HG02938 (cell line): Measurements from ENCODE around the gene GLIS2.

Source experiments
- ATAC-seq: cut with Tn5 transposase; IDR thresholded peaks from one replicate; pipeline ENCODE4 v1.9.1; 2021; ENCODE audit warnings: mild to moderate bottlenecking, moderate library complexity; ENCODE audit not compliant: unreplicated experiment

Gene GLIS2

DNA sequence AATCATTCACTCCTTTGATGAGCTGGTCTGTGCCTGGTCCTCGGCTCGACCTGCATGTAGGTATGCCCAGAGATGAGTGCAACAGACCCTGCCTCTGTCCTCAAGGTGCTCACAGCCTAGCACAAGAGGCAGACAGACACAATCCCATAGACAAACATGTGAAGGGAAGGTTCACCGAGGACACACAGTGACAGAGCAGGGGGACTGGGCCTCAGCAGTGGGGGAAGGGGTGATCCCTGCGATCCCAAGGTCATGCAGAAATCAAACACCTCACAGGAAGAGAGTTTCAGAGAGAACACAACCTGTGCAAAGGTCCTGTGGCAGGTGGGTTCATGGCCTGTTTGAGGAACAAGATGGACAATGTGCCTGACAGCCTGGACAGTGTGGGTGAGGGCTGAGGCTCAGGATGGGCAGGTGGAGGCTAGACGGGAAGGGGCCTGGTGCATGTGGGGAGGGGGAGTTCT is 51.6 kb downstream of the GLIS2 start:
- ATAC-seq = no peak

- no peak for ATAC-seq
Observed at GRCh38 chr16:4369007-4369733, 53.3 kb downstream of the GLIS2 start.

DNA sequence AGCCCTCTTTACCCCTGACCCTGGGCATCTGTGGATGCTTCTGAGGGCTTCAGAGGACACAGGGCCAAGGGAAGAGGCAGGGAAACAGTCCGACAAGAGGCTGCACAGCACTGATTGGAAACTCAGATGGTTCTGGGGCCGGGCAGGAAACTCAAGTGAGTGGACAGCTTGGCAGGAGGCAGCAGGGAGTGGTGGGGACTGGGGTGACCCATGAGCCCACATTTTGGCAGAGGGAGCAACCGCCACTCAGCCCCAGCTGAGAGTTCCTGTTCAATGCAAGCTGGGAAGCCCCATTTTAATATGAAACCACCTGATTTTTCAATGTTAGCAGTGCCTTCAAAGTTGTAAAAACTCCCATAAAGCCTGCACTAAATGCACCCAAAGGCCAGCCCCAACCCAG is 54.3 kb downstream of the GLIS2 start:
- no peak for ATAC-seq

GRCh38 chr16:4370570-4371356 is 54.9 kb downstream of the GLIS2 start:
- no peak for ATAC-seq

DNA sequence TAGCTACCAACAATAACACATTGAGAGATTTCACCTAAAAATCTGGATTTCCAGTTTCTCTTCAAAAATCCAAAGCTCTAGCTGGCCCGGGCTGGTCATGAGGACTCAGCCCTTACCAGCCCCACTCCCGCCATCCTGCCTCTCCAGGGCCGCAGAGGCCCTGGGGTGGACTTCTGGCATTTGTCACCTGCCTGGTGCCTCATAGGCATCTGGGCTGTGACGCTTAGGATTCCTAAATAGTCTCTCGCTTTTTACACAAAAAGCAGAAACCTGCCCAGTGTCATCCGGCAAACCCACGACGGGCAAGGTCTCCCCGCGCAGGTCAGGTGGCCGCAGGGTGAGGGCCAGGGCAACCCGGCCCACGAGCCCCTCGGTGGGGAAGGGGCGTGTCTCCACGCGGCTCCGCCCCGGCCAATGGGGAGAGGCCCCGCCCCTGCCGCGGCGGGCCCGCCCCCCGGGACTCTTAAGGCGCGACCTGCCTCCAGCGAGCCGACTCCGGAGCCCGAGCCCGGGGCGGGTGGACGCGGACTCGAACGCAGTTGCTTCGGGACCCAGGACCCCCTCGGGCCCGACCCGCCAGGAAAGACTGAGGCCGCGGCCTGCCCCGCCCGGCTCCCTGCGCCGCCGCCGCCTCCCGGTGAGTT is 55.6 kb downstream of the GLIS2 start, which contains the start of gene VASN:
Gene VASN, plus strand, starts transcription at position 492 of the 644 bp plus-strand sequence. CDS start 9,030 bp downstream, outside the sequence.
- ATAC-seq = no peak

DNA sequence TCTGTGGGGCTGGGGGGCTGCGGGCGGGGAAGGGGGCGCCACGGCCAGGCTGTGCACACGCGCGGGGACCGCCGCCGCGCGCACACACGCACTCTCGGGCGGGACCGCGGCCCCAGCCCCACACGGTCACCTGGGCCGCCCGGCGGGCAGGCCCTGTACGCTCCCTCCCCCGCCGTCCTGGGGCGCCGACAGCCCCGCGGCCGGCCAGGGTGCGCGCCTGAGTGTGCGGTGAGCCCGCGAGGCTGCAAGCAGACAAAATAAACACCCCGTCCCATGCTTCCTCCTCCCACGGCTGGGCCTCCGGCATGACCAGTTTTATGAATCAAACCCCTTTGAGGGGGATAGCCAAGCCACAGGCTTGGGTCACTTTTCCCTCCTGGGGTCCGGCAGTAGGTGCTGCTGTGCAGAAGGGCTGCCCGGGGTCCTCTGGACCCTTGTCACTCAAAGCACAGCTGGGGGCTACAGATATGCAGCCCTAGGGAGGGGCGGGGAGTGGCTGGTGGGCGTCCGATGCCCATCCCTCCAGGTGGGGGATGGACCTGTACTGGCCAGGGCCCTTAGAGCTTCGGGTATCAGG is 56.2 kb downstream of the GLIS2 start:
- no peak for ATAC-seq

DNA sequence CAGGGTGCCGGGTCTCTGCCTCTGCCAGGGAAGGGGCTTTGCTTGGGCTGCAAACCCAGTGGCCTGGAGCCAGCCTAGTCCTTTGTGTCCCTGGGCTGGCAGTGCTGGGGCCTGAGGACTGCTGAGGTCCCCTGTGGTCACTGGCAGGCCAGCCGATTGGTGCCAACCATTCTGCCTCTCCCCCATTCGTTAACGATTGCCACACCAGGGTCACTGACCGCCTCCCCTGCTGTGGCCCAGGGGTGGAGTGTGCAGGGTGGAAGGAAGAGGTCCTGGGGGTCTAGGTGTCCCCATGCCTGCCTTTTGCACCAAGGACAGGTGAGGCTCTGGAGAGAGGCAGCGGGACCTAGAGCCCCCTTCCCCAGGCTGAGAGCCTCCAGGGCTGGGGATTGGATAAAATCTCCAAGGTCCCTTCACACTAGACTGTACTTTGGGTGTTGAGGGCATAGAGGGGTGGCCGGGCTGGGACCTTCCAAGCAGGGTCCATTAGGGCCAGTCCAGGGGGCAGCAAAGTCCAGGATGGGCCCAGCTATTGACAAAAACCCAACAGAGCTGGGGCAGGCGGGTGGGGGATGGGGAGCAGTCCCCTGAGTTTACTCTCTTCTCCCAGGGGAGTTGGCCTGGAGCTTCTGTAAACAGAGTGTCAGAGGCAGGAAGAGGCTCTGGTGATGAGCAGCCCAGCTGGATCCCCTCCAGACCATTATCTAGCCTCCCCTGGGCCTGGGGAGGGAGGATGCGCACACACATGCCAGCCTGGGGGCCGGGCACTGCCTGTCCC is 56.9 kb downstream of the GLIS2 start:
- ATAC-seq = no peak

- ATAC-seq = no peak
Observed at GRCh38 chr16:4373356-4373908, 57.6 kb downstream of the GLIS2 start.

GRCh38 chr16:4373909-4374742 is 58.3 kb downstream of the GLIS2 start:
- no peak for ATAC-seq

- no peak for ATAC-seq
Observed at GRCh38 chr16:4375717-4376116, 59.9 kb downstream of the GLIS2 start.

- ATAC-seq = no peak
Observed at GRCh38 chr16:4376126-4376892, 60.4 kb downstream of the GLIS2 start.

DNA sequence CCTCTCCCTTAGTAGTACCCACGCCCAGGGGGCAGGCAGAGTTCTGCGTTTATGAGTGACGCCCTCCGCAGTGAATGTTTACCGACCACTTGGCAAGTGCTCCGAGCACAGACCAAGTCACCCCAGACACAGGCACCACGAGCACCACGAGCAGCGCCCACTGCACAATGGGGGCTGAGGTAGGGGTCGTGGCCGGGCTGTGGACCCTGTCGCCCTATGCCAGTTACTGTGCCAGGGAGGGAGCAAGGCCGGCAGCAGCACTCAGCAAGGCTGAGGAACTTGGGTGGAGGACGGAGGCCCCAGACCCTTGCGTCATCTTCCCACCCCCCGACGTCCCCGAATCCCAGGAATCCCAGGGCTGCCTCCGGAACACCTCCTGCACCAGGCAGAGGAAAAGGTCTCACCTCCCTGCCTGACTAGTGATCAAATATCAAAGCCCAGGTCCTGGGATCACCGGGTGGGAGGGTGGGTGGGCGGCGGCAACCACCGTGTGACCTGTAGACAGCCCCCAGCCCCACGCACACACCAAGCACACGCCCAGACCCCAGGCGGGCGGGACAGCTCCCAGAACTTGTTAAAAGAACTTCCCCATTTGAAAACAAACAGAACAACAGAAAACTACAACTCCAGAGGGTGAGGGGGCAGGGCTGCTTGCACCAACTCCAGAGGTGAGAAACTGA is 61.2 kb downstream of the GLIS2 start:
- ATAC-seq = no peak

DNA sequence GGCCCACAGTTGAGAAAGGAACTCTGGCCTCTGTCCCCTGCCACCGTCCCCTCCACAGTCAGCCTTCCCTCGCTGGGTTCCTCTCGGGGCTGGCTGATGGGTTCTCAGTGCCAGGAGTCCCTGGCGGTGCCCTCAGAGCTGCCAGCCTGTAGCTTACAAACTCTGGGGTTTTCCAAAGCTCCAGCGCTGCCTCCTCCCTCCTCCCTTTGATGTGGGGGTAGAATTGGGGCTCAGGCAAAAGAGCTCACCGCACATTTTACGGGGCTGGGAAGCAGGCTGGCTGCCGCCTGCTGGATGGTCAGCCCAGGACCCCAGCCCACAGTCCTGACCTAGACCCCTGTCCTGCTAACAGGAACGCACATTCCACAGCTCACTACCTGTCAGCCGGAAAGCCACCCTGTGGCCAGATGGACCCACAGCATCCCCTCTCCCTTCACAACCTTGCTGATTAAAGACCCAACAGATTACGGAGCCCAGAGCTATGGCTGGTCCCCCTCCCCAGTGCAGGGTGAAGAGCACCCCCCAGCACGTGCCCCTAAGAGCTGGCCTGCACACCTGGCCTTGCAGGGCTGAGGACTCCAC is 61.8 kb downstream of the GLIS2 start:
- no peak for ATAC-seq

DNA sequence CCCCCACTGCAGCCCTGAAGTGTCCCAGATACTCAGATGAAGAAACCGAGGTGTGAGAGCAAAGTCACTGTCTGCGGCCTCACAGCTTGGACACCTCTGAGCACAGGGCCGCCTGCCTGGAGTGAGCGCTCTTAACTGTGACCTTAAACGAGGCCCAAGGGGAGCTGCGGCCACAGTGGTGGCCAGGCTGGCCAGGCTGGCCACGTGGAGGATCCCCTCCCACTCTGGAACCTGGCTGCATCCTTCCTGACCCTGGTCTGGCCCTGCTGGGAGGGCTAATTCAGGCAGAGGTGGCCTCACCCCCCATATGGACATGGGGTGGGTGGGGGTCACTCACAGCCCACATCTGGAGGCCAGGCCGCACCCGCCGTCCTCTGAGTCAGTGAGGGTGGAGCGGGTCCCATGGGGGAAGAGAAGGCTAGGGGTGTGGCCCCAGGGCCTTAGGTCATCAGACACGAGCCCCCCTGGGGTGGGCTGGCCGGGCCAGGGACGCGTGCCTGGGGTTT is 62.3 kb downstream of the GLIS2 start:
- ATAC-seq = no peak

GRCh38 chr16:4378999-4379690 is 63.3 kb downstream of the GLIS2 start:
- no peak for ATAC-seq

DNA sequence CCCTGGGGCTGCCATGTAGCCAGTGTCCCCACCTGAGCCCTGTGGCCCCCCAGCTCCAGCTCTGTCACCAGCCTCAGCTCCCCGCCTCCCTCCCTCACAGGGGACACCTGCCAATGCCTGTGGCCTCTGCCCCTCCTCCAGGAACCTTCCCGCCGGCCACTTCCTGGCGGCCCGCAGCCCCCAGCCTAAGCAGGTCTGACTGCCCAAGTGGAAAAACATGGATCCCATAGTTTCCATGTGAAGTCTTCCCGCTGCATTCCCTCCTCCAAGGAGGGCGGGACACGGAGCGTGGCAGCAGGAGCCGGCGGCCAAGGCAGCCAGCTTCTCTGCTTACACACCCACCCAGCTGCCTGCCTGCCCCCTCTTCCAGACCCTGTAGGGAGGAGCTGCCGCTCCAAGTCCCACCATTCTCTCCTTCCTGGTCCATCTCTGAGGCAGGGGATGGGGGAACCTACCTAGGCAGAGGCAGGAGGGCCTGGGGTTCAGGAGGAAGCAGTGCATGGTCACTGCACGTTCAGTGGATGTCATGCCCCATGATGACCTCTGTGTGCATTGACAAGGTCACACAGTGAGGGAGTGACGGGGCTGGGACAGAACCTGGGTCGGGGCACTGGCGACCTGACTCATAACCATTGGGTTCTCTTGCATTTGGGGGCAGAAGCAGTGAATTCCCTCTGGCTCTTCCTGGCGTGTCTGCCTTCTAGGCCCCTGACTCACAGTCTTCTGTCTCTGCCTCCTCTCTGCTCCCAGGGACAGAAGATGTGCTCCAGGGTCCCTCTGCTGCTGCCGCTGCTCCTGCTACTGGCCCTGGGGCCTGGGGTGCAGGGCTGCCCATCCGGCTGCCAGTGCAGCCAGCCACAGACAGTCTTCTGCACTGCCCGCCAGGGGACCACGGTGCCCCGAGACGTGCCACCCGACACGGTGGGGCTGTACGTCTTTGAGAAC is 64.5 kb downstream of the GLIS2 start:
- ATAC-seq = no peak
